ENCODE data around the gene LPCAT4. TPM values are rescaled to one million over a fixed set of nuclear protein-coding genes. Genes with fewer than 3 reads are reported as not detected.
"Not testable (repeated sequence)": the region's sequence is repeated elsewhere in the genome, so short reads cannot be mapped to it uniquely, and the experiment has no call there.

The LPCAT4 gene
- total RNA-seq: 97.9 TPM

- DNase-seq (ENCODE audit: low spot score): peak; percentile 89
Observed at GRCh38 chr15:34367101-34368081, at the start of gene LPCAT4. Gene LPCAT4, minus strand, starts transcription at chr15:34367196. Its CDS starts 96 bp downstream, at chr15:34367100.

GRCh38 chr15:34409511-34409910 is 42.5 kb upstream of the LPCAT4 start:
- DNase-seq (ENCODE audit: low spot score): not testable (repeated sequence)

GRCh38 chr15:34408973-34409372 is 42.0 kb upstream of the LPCAT4 start:
- DNase-seq (ENCODE audit: low spot score): not testable (repeated sequence)

GRCh38 chr15:34403899-34404298 is 36.9 kb upstream of the LPCAT4 start:
- not testable (repeated sequence) for DNase-seq (ENCODE audit: low spot score)

GRCh38 chr15:34403160-34403598 is 36.2 kb upstream of the LPCAT4 start:
- not testable (repeated sequence) for DNase-seq (ENCODE audit: low spot score)

GRCh38 chr15:34397637-34398259 is 30.8 kb upstream of the LPCAT4 start:
- DNase-seq (ENCODE audit: low spot score): not testable (repeated sequence)

- not testable (repeated sequence) for DNase-seq (ENCODE audit: low spot score)
Observed at GRCh38 chr15:34392981-34393380, 26.0 kb upstream of the LPCAT4 start.

GRCh38 chr15:34389594-34390086 is 22.6 kb upstream of the LPCAT4 start:
- not testable (repeated sequence) for DNase-seq (ENCODE audit: low spot score)

- DNase-seq (ENCODE audit: low spot score): not testable (repeated sequence)
Observed at GRCh38 chr15:34381829-34382521, 15.0 kb upstream of the LPCAT4 start.

- DNase-seq (ENCODE audit: low spot score): not testable (repeated sequence)
Observed at GRCh38 chr15:34380491-34380890, 13.5 kb upstream of the LPCAT4 start.

- DNase-seq (ENCODE audit: low spot score): no peak
Observed at GRCh38 chr15:34376856-34377255, 9.9 kb upstream of the LPCAT4 start.

GRCh38 chr15:34375541-34375940 is 8.5 kb upstream of the LPCAT4 start:
- DNase-seq (ENCODE audit: low spot score): not testable (repeated sequence)

- no peak for DNase-seq (ENCODE audit: low spot score)
Observed at GRCh38 chr15:34374816-34375215, 7.8 kb upstream of the LPCAT4 start.

- DNase-seq (ENCODE audit: low spot score): no peak
Observed at GRCh38 chr15:34373951-34374350, 7.0 kb upstream of the LPCAT4 start.

GRCh38 chr15:34370643-34371042 is 3.6 kb upstream of the LPCAT4 start:
- DNase-seq (ENCODE audit: low spot score): no peak

GRCh38 chr15:34370129-34370528 is 3.1 kb upstream of the LPCAT4 start:
- no peak for DNase-seq (ENCODE audit: low spot score)

GRCh38 chr15:34366271-34367065 is 528 bp downstream of the LPCAT4 start:
- peak; percentile 62 for DNase-seq (ENCODE audit: low spot score)

- DNase-seq (ENCODE audit: low spot score): no peak
Observed at GRCh38 chr15:34365836-34366235, 1.2 kb downstream of the LPCAT4 start.

- no peak for DNase-seq (ENCODE audit: low spot score)
Observed at GRCh38 chr15:34365091-34365825, 1.7 kb downstream of the LPCAT4 start.

GRCh38 chr15:34364041-34364440 is 3.0 kb downstream of the LPCAT4 start:
- no peak for DNase-seq (ENCODE audit: low spot score)
